Cardiac fibroblast (primary cell): ENCODE results near the gene PLPPR2.
"Not testable (repeated sequence)": the region's sequence is repeated elsewhere in the genome, so short reads cannot be mapped to it uniquely, and the experiment has no call there.

Experiments used
- DNase-seq, 2 donors: peaks; one replicate each; pipeline versions ENCODE4 v3.0.0 to v3.0.0-alpha.2; 2010; ENCODE audit warnings: low read depth in 2 of 2
- H3K4me3 ChIP-seq, 2 donors: replicated peaks in 1 of 2; 1 replicate in 1 of 2; 2 replicates in 1 of 2; pipeline ENCODE4 v1.5.1; 2011; ENCODE audit warnings: low read depth in 2 of 2, low read length in 2 of 2, mild to moderate bottlenecking in 2 of 2, moderate library complexity in 1 of 2
- TF ChIP-seq, protein P1 (sequence below): IDR thresholded peaks from one replicate; pipeline ENCODE4 v1.5.1; 2011; ENCODE audit warnings: low read depth, mild to moderate bottlenecking, low read length, inconsistent platforms

Gene PLPPR2

GRCh38 chr19:11324079-11324661, 31.1 kb upstream of the PLPPR2 start:
- H3K4me3 ChIP-seq, result peak overlapping the region in 1 of 2 donors; percentile 7
- TF ChIP-seq, protein P1, sequence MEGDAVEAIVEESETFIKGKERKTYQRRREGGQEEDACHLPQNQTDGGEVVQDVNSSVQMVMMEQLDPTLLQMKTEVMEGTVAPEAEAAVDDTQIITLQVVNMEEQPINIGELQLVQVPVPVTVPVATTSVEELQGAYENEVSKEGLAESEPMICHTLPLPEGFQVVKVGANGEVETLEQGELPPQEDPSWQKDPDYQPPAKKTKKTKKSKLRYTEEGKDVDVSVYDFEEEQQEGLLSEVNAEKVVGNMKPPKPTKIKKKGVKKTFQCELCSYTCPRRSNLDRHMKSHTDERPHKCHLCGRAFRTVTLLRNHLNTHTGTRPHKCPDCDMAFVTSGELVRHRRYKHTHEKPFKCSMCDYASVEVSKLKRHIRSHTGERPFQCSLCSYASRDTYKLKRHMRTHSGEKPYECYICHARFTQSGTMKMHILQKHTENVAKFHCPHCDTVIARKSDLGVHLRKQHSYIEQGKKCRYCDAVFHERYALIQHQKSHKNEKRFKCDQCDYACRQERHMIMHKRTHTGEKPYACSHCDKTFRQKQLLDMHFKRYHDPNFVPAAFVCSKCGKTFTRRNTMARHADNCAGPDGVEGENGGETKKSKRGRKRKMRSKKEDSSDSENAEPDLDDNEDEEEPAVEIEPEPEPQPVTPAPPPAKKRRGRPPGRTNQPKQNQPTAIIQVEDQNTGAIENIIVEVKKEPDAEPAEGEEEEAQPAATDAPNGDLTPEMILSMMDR, result no peak
- DNase-seq, result peak; percentile 97

- DNase-seq, result peak in 1 of 2 donors; percentile 20
- TF ChIP-seq, protein P1, result no peak
- no peak overlapping the region for H3K4me3 ChIP-seq
Measured at GRCh38 chr19:11324748-11325389, 30.4 kb upstream of the PLPPR2 start.

GRCh38 chr19:11325544-11325943, 29.7 kb upstream of the PLPPR2 start:
- no peak for DNase-seq
- no peak overlapping the region for H3K4me3 ChIP-seq
- TF ChIP-seq, protein P1, result no peak

GRCh38 chr19:11330127-11330526, 25.1 kb upstream of the PLPPR2 start:
- no peak overlapping the region for H3K4me3 ChIP-seq
- DNase-seq, result no peak
- TF ChIP-seq, protein P1, result no peak

- DNase-seq, result no peak
- H3K4me3 ChIP-seq, result no peak overlapping the region
- TF ChIP-seq, protein P1, result no peak
Measured at GRCh38 chr19:11331502-11331901, 23.7 kb upstream of the PLPPR2 start.

- no peak overlapping the region for H3K4me3 ChIP-seq
- TF ChIP-seq, protein P1, result no peak
- DNase-seq, result no peak
Measured at GRCh38 chr19:11332822-11333221, 22.4 kb upstream of the PLPPR2 start.

DNA sequence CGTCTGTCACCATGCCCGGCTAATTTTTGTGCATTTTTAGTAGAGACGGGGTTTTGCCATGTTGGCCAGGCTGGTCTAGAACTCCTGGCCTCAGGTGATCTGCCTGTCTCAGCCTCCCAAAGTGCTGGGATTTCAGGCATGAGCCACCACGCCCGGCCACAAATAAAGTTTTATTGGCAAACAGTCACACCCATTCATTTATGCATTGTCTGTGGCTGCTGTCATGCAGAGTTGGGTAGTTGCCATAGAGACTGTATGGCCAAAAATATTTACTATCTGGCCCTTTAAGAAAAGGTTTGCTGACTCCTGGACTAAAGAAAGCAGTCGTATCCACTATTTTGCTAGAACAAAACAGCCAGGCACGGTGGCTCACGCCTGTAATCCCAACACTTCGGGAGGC, 21.4 kb upstream of the PLPPR2 start:
- H3K4me3 ChIP-seq, result not testable (repeated sequence)
- DNase-seq, result peak in 1 of 2 donors; percentile 50
